WTC11 (cell line): ENCODE measurements around the gene HOXB1.

Source experiments
- CREM ChIP-seq: sonication (generic); formaldehyde crosslinking; IDR thresholded peaks from 2 replicates; pipeline ENCODE4 v1.8.1; 2022; ENCODE audit warnings: mild to moderate bottlenecking, missing genetic modification reagents, moderate library complexity
- MYBL2 ChIP-seq: sonication (generic); formaldehyde crosslinking; IDR thresholded peaks from 2 replicates; pipeline ENCODE4 v1.8.1; 2023; ENCODE audit warnings: mild to moderate bottlenecking, moderate library complexity, missing genetic modification reagents
- SP1 ChIP-seq: sonication (generic); formaldehyde crosslinking; conservative IDR thresholded peaks from 2 replicates; pipeline ENCODE4 v1.8.1; 2022; ENCODE audit warnings: missing genetic modification reagents
- ZBTB21 ChIP-seq: sonication (generic); formaldehyde crosslinking; IDR thresholded peaks from 2 replicates; pipeline ENCODE4 v1.8.1; 2023; ENCODE audit warnings: mild to moderate bottlenecking, missing genetic modification reagents, borderline replicate concordance
- ZNF423 ChIP-seq: fragments of 250-450 bp; sonication (Bioruptor Pico); IDR thresholded peaks from 2 replicates; pipeline ENCODE4 v2.1.2; 2022; ENCODE audit warnings: mild to moderate bottlenecking, moderate library complexity
- TF ChIP-seq, protein P1 (sequence below): sonication (generic); formaldehyde crosslinking; IDR thresholded peaks from 2 replicates; pipeline ENCODE4 v1.8.1; 2022; ENCODE audit warnings: mild to moderate bottlenecking, missing genetic modification reagents, moderate library complexity, borderline replicate concordance
- TF ChIP-seq, protein P2 (sequence below): fragments of 200-600 bp; IDR thresholded peaks from 2 replicates; pipeline ENCODE4 v1.8.0; 2022; ENCODE audit warnings: antibody characterized with exemption
- TF ChIP-seq, protein P3 (sequence below): sonication (generic); formaldehyde crosslinking; IDR thresholded peaks from 2 replicates; pipeline ENCODE4 v1.8.1; 2023; ENCODE audit warnings: mild to moderate bottlenecking, missing genetic modification reagents, moderate library complexity
- TF ChIP-seq, protein P4 (sequence below): sonication (generic); formaldehyde crosslinking; IDR thresholded peaks from 2 replicates; pipeline ENCODE4 v1.8.0; 2022; ENCODE audit warnings: mild to moderate bottlenecking, missing genetic modification reagents
- TF ChIP-seq, protein P5 (sequence below): sonication (generic); formaldehyde crosslinking; IDR thresholded peaks from 2 replicates; pipeline ENCODE4 v1.8.0; 2022; ENCODE audit warnings: mild to moderate bottlenecking, missing genetic modification reagents
- TF ChIP-seq, protein P6 (sequence below): sonication (generic); formaldehyde crosslinking; IDR thresholded peaks from 2 replicates; pipeline ENCODE4 v1.8.1; 2023; ENCODE audit warnings: mild to moderate bottlenecking, missing genetic modification reagents
- TF ChIP-seq, protein P7 (sequence below): fragments of 250-450 bp; sonication (Bioruptor Pico); IDR thresholded peaks from 2 replicates; pipeline ENCODE4 v1.8.0; 2021; ENCODE audit warnings: mild to moderate bottlenecking
- TF ChIP-seq, protein P8 (sequence below): sonication (generic); formaldehyde crosslinking; conservative IDR thresholded peaks from 2 replicates; pipeline ENCODE4 v1.8.1; 2022; ENCODE audit warnings: mild to moderate bottlenecking, missing genetic modification reagents
- TF ChIP-seq, protein P9 (sequence below): sonication (generic); formaldehyde crosslinking; IDR thresholded peaks from 2 replicates; pipeline ENCODE4 v1.8.0; 2022; ENCODE audit warnings: missing genetic modification reagents

DNA sequence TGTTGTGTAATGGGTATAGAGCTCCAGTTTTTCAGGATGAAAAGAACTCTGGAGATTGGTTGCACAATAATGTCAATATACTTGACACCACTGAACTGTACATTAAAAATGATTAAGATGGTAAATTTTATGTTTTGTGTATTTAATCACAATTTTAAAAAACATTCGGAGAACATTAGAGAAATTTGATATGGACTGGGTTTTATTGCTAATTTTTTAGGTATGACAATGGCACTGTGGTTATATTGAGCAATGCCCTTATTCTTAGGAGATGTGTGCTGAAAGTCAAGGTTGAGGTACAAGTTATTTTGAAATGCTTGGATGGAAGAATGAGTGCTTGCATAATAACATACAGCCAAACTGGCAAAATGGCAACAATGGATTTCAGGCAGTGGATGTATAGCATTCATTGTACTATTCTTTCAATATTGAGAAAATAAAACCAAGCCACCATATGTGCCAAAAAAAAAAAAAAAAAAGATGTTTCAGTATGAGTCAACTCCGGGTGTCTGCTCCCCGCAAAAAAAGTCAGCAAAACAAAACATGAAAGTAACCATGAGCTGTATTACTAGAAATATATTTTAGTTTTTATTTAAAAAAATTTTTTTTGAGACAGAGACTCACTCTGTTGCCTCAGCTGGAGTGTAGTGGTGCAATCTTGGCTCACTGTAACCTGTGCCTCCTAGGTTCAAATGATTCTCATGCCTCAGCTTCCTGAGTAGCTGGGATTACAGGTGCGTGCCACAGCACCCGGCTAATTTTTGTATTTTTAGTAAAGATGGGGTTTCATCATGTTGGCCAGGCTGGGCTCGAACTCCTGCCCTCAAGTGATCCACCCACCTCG lies 19.8 kb downstream of the HOXB1 start:
- TF ChIP-seq, protein P1, sequence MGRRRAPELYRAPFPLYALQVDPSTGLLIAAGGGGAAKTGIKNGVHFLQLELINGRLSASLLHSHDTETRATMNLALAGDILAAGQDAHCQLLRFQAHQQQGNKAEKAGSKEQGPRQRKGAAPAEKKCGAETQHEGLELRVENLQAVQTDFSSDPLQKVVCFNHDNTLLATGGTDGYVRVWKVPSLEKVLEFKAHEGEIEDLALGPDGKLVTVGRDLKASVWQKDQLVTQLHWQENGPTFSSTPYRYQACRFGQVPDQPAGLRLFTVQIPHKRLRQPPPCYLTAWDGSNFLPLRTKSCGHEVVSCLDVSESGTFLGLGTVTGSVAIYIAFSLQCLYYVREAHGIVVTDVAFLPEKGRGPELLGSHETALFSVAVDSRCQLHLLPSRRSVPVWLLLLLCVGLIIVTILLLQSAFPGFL = no peak
- TF ChIP-seq, protein P2, sequence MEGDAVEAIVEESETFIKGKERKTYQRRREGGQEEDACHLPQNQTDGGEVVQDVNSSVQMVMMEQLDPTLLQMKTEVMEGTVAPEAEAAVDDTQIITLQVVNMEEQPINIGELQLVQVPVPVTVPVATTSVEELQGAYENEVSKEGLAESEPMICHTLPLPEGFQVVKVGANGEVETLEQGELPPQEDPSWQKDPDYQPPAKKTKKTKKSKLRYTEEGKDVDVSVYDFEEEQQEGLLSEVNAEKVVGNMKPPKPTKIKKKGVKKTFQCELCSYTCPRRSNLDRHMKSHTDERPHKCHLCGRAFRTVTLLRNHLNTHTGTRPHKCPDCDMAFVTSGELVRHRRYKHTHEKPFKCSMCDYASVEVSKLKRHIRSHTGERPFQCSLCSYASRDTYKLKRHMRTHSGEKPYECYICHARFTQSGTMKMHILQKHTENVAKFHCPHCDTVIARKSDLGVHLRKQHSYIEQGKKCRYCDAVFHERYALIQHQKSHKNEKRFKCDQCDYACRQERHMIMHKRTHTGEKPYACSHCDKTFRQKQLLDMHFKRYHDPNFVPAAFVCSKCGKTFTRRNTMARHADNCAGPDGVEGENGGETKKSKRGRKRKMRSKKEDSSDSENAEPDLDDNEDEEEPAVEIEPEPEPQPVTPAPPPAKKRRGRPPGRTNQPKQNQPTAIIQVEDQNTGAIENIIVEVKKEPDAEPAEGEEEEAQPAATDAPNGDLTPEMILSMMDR = no peak
- TF ChIP-seq ZNF423 (CRISPR knock-in tag) = no peak
- no peak for TF ChIP-seq ZBTB21 (CRISPR knock-in tag)
- TF ChIP-seq, protein P3, sequence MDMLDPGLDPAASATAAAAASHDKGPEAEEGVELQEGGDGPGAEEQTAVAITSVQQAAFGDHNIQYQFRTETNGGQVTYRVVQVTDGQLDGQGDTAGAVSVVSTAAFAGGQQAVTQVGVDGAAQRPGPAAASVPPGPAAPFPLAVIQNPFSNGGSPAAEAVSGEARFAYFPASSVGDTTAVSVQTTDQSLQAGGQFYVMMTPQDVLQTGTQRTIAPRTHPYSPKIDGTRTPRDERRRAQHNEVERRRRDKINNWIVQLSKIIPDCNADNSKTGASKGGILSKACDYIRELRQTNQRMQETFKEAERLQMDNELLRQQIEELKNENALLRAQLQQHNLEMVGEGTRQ (CRISPR knock-in tag) = no peak
- TF ChIP-seq, protein P4, sequence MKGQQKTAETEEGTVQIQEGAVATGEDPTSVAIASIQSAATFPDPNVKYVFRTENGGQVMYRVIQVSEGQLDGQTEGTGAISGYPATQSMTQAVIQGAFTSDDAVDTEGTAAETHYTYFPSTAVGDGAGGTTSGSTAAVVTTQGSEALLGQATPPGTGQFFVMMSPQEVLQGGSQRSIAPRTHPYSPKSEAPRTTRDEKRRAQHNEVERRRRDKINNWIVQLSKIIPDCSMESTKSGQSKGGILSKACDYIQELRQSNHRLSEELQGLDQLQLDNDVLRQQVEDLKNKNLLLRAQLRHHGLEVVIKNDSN (CRISPR knock-in tag) = no peak
- no peak for TF ChIP-seq CREM (CRISPR knock-in tag)
- TF ChIP-seq, protein P5, sequence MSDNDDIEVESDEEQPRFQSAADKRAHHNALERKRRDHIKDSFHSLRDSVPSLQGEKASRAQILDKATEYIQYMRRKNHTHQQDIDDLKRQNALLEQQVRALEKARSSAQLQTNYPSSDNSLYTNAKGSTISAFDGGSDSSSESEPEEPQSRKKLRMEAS = no peak
- TF ChIP-seq SP1 (CRISPR knock-in tag) = no peak
- TF ChIP-seq, protein P6, sequence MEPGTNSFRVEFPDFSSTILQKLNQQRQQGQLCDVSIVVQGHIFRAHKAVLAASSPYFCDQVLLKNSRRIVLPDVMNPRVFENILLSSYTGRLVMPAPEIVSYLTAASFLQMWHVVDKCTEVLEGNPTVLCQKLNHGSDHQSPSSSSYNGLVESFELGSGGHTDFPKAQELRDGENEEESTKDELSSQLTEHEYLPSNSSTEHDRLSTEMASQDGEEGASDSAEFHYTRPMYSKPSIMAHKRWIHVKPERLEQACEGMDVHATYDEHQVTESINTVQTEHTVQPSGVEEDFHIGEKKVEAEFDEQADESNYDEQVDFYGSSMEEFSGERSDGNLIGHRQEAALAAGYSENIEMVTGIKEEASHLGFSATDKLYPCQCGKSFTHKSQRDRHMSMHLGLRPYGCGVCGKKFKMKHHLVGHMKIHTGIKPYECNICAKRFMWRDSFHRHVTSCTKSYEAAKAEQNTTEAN (CRISPR knock-in tag) = no peak
- TF ChIP-seq, protein P7, sequence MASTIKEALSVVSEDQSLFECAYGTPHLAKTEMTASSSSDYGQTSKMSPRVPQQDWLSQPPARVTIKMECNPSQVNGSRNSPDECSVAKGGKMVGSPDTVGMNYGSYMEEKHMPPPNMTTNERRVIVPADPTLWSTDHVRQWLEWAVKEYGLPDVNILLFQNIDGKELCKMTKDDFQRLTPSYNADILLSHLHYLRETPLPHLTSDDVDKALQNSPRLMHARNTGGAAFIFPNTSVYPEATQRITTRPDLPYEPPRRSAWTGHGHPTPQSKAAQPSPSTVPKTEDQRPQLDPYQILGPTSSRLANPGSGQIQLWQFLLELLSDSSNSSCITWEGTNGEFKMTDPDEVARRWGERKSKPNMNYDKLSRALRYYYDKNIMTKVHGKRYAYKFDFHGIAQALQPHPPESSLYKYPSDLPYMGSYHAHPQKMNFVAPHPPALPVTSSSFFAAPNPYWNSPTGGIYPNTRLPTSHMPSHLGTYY = no peak
- TF ChIP-seq, protein P8, sequence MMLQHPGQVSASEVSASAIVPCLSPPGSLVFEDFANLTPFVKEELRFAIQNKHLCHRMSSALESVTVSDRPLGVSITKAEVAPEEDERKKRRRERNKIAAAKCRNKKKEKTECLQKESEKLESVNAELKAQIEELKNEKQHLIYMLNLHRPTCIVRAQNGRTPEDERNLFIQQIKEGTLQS (CRISPR knock-in tag) = no peak
- no peak for TF ChIP-seq MYBL2
- TF ChIP-seq, protein P9, sequence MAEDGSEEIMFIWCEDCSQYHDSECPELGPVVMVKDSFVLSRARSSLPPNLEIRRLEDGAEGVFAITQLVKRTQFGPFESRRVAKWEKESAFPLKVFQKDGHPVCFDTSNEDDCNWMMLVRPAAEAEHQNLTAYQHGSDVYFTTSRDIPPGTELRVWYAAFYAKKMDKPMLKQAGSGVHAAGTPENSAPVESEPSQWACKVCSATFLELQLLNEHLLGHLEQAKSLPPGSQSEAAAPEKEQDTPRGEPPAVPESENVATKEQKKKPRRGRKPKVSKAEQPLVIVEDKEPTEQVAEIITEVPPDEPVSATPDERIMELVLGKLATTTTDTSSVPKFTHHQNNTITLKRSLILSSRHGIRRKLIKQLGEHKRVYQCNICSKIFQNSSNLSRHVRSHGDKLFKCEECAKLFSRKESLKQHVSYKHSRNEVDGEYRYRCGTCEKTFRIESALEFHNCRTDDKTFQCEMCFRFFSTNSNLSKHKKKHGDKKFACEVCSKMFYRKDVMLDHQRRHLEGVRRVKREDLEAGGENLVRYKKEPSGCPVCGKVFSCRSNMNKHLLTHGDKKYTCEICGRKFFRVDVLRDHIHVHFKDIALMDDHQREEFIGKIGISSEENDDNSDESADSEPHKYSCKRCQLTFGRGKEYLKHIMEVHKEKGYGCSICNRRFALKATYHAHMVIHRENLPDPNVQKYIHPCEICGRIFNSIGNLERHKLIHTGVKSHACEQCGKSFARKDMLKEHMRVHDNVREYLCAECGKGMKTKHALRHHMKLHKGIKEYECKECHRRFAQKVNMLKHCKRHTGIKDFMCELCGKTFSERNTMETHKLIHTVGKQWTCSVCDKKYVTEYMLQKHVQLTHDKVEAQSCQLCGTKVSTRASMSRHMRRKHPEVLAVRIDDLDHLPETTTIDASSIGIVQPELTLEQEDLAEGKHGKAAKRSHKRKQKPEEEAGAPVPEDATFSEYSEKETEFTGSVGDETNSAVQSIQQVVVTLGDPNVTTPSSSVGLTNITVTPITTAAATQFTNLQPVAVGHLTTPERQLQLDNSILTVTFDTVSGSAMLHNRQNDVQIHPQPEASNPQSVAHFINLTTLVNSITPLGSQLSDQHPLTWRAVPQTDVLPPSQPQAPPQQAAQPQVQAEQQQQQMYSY = no peak
